ENCODE measurements around the gene SUGP2.

SUGP2 gene

GRCh38 chr19:19059018-19059836, 25.9 kb upstream of the SUGP2 start:
- DNase-seq, result no peak

GRCh38 chr19:19057720-19058119, 24.4 kb upstream of the SUGP2 start:
- no peak for DNase-seq

GRCh38 chr19:19057317-19057716, 24.0 kb upstream of the SUGP2 start:
- no peak for DNase-seq

GRCh38 chr19:19056636-19057275, 23.4 kb upstream of the SUGP2 start:
- DNase-seq, result no peak

- DNase-seq, result no peak
Measured at GRCh38 chr19:19055701-19056100, 22.4 kb upstream of the SUGP2 start.

- no peak for DNase-seq
Measured at GRCh38 chr19:19054939-19055440, 21.7 kb upstream of the SUGP2 start.

- no peak for DNase-seq
Measured at GRCh38 chr19:19054315-19054938, 21.1 kb upstream of the SUGP2 start.

GRCh38 chr19:19053508-19054314, 20.4 kb upstream of the SUGP2 start:
- DNase-seq, result no peak

GRCh38 chr19:19052921-19053320, 19.6 kb upstream of the SUGP2 start:
- no peak for DNase-seq

GRCh38 chr19:19051478-19052213, 18.3 kb upstream of the SUGP2 start:
- no peak for DNase-seq

GRCh38 chr19:19050731-19051130, 17.4 kb upstream of the SUGP2 start:
- no peak for DNase-seq

GRCh38 chr19:19050104-19050503, 16.8 kb upstream of the SUGP2 start:
- DNase-seq, result no peak

GRCh38 chr19:19049406-19049805, 16.1 kb upstream of the SUGP2 start:
- no peak for DNase-seq

- no peak for DNase-seq
Measured at GRCh38 chr19:19043881-19044280, 10.6 kb upstream of the SUGP2 start.

GRCh38 chr19:19043481-19043880, 10.2 kb upstream of the SUGP2 start:
- no peak for DNase-seq

- no peak for DNase-seq
Measured at GRCh38 chr19:19042732-19043280, 9.5 kb upstream of the SUGP2 start.

- no peak for DNase-seq
Measured at GRCh38 chr19:19040417-19040816, 7.1 kb upstream of the SUGP2 start.

- DNase-seq, result no peak
Measured at GRCh38 chr19:19039901-19040300, 6.6 kb upstream of the SUGP2 start.

GRCh38 chr19:19034204-19034624, 897 bp upstream of the SUGP2 start:
- DNase-seq, result peak; percentile 61

- no peak for DNase-seq
Measured at GRCh38 chr19:19033176-19033425, 216 bp downstream of the SUGP2 start.

GRCh38 chr19:19032420-19033175, 719 bp downstream of the SUGP2 start:
- DNase-seq, result peak; percentile 81
